Measurements from ENCODE around the gene IL20. TPM values are rescaled to one million over a fixed set of nuclear protein-coding genes. Genes with fewer than 3 reads are reported as not detected.

The IL20 gene
- total RNA-seq, 1 donor: not detected

- Histone ChIP-seq H3K27me3 (ENCODE audit: insufficient read depth, low read length) (no peaks in the 10 kb centered on the region), H3K36me3 (ENCODE audit: insufficient read depth, low read length) (no peaks in the 10 kb centered on the region), H3K4me2 (ENCODE audit: insufficient read depth, low read length) (peak overlapping the region; percentile 40), H3K4me3 (ENCODE audit: insufficient read depth, low read length) (no peak overlapping the region), H2AFZ (ENCODE audit: low read length) (no peak overlapping the region), H4K20me1 (ENCODE audit: insufficient read depth, low read length) (no peaks in the 10 kb centered on the region), H3K9me3 (ENCODE audit: low read depth, low read length) (no peaks in the 10 kb centered on the region), H3K79me2 (ENCODE audit: insufficient read depth, low read length) (no peaks in the 10 kb centered on the region), H3K4me1 (ENCODE audit: insufficient read depth, low read length) (peaks cover 47% of the 10 kb centered on the region), H3K27ac (ENCODE audit: low read depth, low read length) (peak overlapping the region; percentile 90)
- no peak for DNase-seq (ENCODE audit: insufficient read length, low spot score, missing footprints)
- no peak for TF ChIP-seq CTCF (IDR thresholded peaks at IDR 0.05; ENCODE audit: extremely low read depth, low read depth, low read length)
These were observed 26.0 kb downstream of the IL20 start for GRCh38 chr1:206891412-206891811.

- Histone ChIP-seq H4K20me1 (ENCODE audit: insufficient read depth, low read length) (no peaks in the 10 kb centered on the region), H3K4me3 (ENCODE audit: insufficient read depth, low read length) (no peak overlapping the region), H3K27ac (ENCODE audit: low read depth, low read length) (peak overlapping the region; percentile 90), H3K36me3 (ENCODE audit: insufficient read depth, low read length) (no peaks in the 10 kb centered on the region), H3K79me2 (ENCODE audit: insufficient read depth, low read length) (no peaks in the 10 kb centered on the region), H3K4me2 (ENCODE audit: insufficient read depth, low read length) (no peak overlapping the region), H2AFZ (ENCODE audit: low read length) (no peak overlapping the region), H3K4me1 (ENCODE audit: insufficient read depth, low read length) (peaks cover 58% of the 10 kb centered on the region), H3K9me3 (ENCODE audit: low read depth, low read length) (no peaks in the 10 kb centered on the region), H3K27me3 (ENCODE audit: insufficient read depth, low read length) (no peaks in the 10 kb centered on the region)
- no peak for DNase-seq (ENCODE audit: insufficient read length, low spot score, missing footprints)
- TF ChIP-seq CTCF (IDR thresholded peaks at IDR 0.05; ENCODE audit: extremely low read depth, low read depth, low read length): no peak
These were observed 27.0 kb downstream of the IL20 start for GRCh38 chr1:206892351-206892984.

GRCh38 chr1:206893380-206893779 lies 28.0 kb downstream of the IL20 start:
- Histone ChIP-seq H3K4me3 (ENCODE audit: insufficient read depth, low read length) (no peak overlapping the region), H3K27me3 (ENCODE audit: insufficient read depth, low read length) (no peaks in the 10 kb centered on the region), H3K4me1 (ENCODE audit: insufficient read depth, low read length) (peaks cover 64% of the 10 kb centered on the region), H3K4me2 (ENCODE audit: insufficient read depth, low read length) (no peak overlapping the region), H3K36me3 (ENCODE audit: insufficient read depth, low read length) (no peaks in the 10 kb centered on the region), H2AFZ (ENCODE audit: low read length) (no peak overlapping the region), H3K79me2 (ENCODE audit: insufficient read depth, low read length) (no peaks in the 10 kb centered on the region), H3K27ac (ENCODE audit: low read depth, low read length) (peak overlapping the region; percentile 11), H4K20me1 (ENCODE audit: insufficient read depth, low read length) (no peaks in the 10 kb centered on the region), H3K9me3 (ENCODE audit: low read depth, low read length) (no peaks in the 10 kb centered on the region)
- DNase-seq (ENCODE audit: insufficient read length, low spot score, missing footprints): no peak
- TF ChIP-seq CTCF (IDR thresholded peaks at IDR 0.05; ENCODE audit: extremely low read depth, low read depth, low read length): no peak

GRCh38 chr1:206895325-206895724 lies 29.9 kb downstream of the IL20 start:
- TF ChIP-seq CTCF (IDR thresholded peaks at IDR 0.05; ENCODE audit: extremely low read depth, low read depth, low read length): no peak
- no peaks in the 10 kb centered on the region for H3K79me2 ChIP-seq (ENCODE audit: insufficient read depth, low read length)
- H3K27ac ChIP-seq (ENCODE audit: low read depth, low read length): peak overlapping the region; percentile 38
- peaks cover 67% of the 10 kb centered on the region for H3K4me1 ChIP-seq (ENCODE audit: insufficient read depth, low read length)
- H3K4me2 ChIP-seq (ENCODE audit: insufficient read depth, low read length): no peak overlapping the region
- no peaks in the 10 kb centered on the region for H3K9me3 ChIP-seq (ENCODE audit: low read depth, low read length)
- H3K4me3 ChIP-seq (ENCODE audit: insufficient read depth, low read length): no peak overlapping the region
- no peaks in the 10 kb centered on the region for H4K20me1 ChIP-seq (ENCODE audit: insufficient read depth, low read length)
- no peak overlapping the region for H2AFZ ChIP-seq (ENCODE audit: low read length)
- no peak for DNase-seq (ENCODE audit: insufficient read length, low spot score, missing footprints)
- no peaks in the 10 kb centered on the region for H3K27me3 ChIP-seq (ENCODE audit: insufficient read depth, low read length)
- no peaks in the 10 kb centered on the region for H3K36me3 ChIP-seq (ENCODE audit: insufficient read depth, low read length)

Measured in osteoblast (primary cell).